Keratinocyte (primary cell): Measurements from ENCODE around the gene ATP2B2. TPM values are rescaled to one million over a fixed set of nuclear protein-coding genes. Genes with fewer than 3 reads are reported as not detected.

Experiments
- DNase-seq: peaks from one replicate; pipeline ENCODE4 v3.0.0-alpha.2; 2011; ENCODE audit warnings: low read depth, missing footprints, low spot score
- FAIRE-seq: peaks from 2 replicates; lab custom pipeline; 2011; peaks lifted over from hg19 to GRCh38; lab: Jason Lieb, UNC
- H2AFZ ChIP-seq: 2 replicates; pipeline ENCODE4 v1.6.0; 2012; ENCODE audit warnings: low read length, control low read depth, inconsistent platforms; ENCODE audit not compliant: control insufficient read depth
- H3K27ac ChIP-seq: 2 replicates; pipeline ENCODE4 v1.5.1; 2011; ENCODE audit warnings: low read length; ENCODE audit not compliant: control insufficient read depth, insufficient read depth
- H3K27me3 ChIP-seq: 3 replicates; pipeline ENCODE4 v1.6.0; 2011; ENCODE audit warnings: low read length; ENCODE audit not compliant: control insufficient read depth, insufficient read depth; ENCODE audit errors: extremely low read depth
- H3K36me3 ChIP-seq, 2 experiments: 2 replicates in 1 of 2; 3 replicates in 1 of 2; pipeline ENCODE4 v1.5.1; 2011; ENCODE audit warnings: low read length in 2 of 2, mild to moderate bottlenecking in 1 of 2; ENCODE audit not compliant: control insufficient read depth in 2 of 2, insufficient read depth in 2 of 2; ENCODE audit errors: extremely low read depth in 1 of 2
- H3K4me1 ChIP-seq: 3 replicates; pipeline ENCODE4 v1.5.1; 2011; ENCODE audit warnings: low read length; ENCODE audit not compliant: control insufficient read depth, insufficient read depth; ENCODE audit errors: extremely low read depth
- H3K4me2 ChIP-seq: 3 replicates; pipeline ENCODE4 v1.6.0; 2011; ENCODE audit warnings: low read depth, low read length; ENCODE audit not compliant: control insufficient read depth, insufficient read depth; ENCODE audit errors: extremely low read depth
- H3K4me3 ChIP-seq, 3 experiments: fragments of 200-600 bp in 1 of 3; sonication (generic) in 1 of 3; 2 replicates in 2 of 3; 3 replicates in 1 of 3; pipeline ENCODE4 v1.5.1; 2011 to 2016; ENCODE audit warnings: low read length in 3 of 3, mild to moderate bottlenecking in 3 of 3, control low read depth in 2 of 3, inconsistent platforms in 1 of 3, low read depth in 1 of 3, mixed read lengths in 1 of 3, mixed run types in 1 of 3, moderate library complexity in 1 of 3; ENCODE audit not compliant: control insufficient read depth in 2 of 3, insufficient read depth in 2 of 3; ENCODE audit errors: extremely low read depth in 1 of 3
- H3K79me2 ChIP-seq: 2 replicates; pipeline ENCODE4 v1.6.0; 2012; ENCODE audit warnings: low read length; ENCODE audit not compliant: control insufficient read depth, insufficient read depth
- H3K9ac ChIP-seq: 3 replicates; pipeline ENCODE4 v1.6.0; 2011; ENCODE audit warnings: low read length; ENCODE audit not compliant: control insufficient read depth, insufficient read depth; ENCODE audit errors: extremely low read depth
- H3K9me1 ChIP-seq: 3 replicates; pipeline ENCODE4 v1.6.0; 2011; ENCODE audit warnings: low read length; ENCODE audit not compliant: control insufficient read depth, insufficient read depth; ENCODE audit errors: extremely low read depth
- H3K9me3 ChIP-seq: 2 replicates; pipeline ENCODE4 v1.5.1; 2012; ENCODE audit warnings: low read depth, low read length; ENCODE audit not compliant: control insufficient read depth
- H4K20me1 ChIP-seq: 3 replicates; pipeline ENCODE4 v1.6.0; 2011; ENCODE audit warnings: low read length; ENCODE audit not compliant: control insufficient read depth, insufficient read depth; ENCODE audit errors: extremely low read depth
- EZH2 ChIP-seq: IDR thresholded peaks from one replicate; pipeline ENCODE4 v1.6.1; 2012; ENCODE audit warnings: inconsistent platforms, mild to moderate bottlenecking, low read length, moderate library complexity
- dilution Hi-C: fragments of 300-500 bp; cut with MboI; formaldehyde crosslinking; loops from one replicate; pipeline ENCODE4 v1.7.0; 2020; ENCODE audit warnings: low sequenced_read_pairs; ENCODE audit not compliant: extremely low pct_ligation_motif_present
- polyA plus RNA-seq, 5 experiments: library from polyadenylated mRNA; depleted of rRNA in 3 of 5; stranded (reverse) in 3 of 5; stranded (forward) in 1 of 5; unstranded in 1 of 5; fragments of >200 nt; gene quantifications; 1 replicate in 1 of 5; 2 replicates in 3 of 5; 3 replicates in 1 of 5; pipeline versions ENCODE4 v1.2.1 to v1.2.3, GENCODE V29; 2011 to 2012; ENCODE audit warnings: missing spikeins in 2 of 5, low read depth in 1 of 5, low replicate concordance in 1 of 5
- TF ChIP-seq, protein P1 (sequence below), 3 experiments: IDR thresholded peaks in 1 of 3; conservative IDR thresholded peaks in 1 of 3; optimal IDR thresholded peaks in 1 of 3; 2 replicates in 2 of 3; 3 replicates in 1 of 3; pipeline versions ENCODE3 to v1.5.1; 2011; ENCODE audit warnings: low read length in 3 of 3, mild to moderate bottlenecking in 3 of 3, moderate library complexity in 2 of 3, control low read depth in 1 of 3, inconsistent platforms in 1 of 3; ENCODE audit not compliant: insufficient read depth in 2 of 3; ENCODE audit errors: extremely low read depth in 1 of 3

Gene ATP2B2
- polyA plus RNA-seq, 1 donor (not counting 4 experiments of a cell fraction or from before 2014, with no cell fraction given) = not detected

DNA sequence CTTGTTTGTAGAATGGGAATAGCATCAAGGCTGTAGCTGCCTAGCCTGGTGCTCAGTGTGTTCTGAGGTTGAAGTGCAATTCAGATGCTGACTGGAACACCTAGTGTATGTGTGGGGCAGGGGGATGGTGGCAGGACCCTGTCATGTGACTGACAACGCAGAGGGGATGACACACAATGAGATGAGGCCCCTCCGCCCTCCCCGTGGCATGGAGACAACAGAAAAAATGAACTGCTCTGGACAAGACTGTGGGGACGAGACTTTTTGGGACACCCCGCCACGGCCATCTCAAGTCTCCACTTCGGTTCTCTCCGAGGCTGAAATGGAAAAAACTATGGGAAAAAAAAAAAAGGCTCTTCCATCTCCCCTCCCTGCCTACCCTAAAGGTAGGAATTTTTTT lies 174.1 kb downstream of the ATP2B2 start:
- FAIRE-seq = no peak
- Histone ChIP-seq H3K4me1 (no peaks in the 10 kb centered on the region), H3K36me3 (no peaks in the 10 kb centered on the region), H2AFZ (no peak overlapping the region), H3K4me3 (no peak overlapping the region), H3K4me2 (no peak overlapping the region), H3K79me2 (no peaks in the 10 kb centered on the region), H3K9ac (no peak overlapping the region), H3K9me1 (no peaks in the 10 kb centered on the region), H3K27me3 (peaks cover 47% of the 10 kb centered on the region), H3K9me3 (no peaks in the 10 kb centered on the region), H4K20me1 (peaks cover 2% of the 10 kb centered on the region), H3K27ac (no peak overlapping the region)
- dilution Hi-C loops = no loop called here
- TF ChIP-seq, protein P1, sequence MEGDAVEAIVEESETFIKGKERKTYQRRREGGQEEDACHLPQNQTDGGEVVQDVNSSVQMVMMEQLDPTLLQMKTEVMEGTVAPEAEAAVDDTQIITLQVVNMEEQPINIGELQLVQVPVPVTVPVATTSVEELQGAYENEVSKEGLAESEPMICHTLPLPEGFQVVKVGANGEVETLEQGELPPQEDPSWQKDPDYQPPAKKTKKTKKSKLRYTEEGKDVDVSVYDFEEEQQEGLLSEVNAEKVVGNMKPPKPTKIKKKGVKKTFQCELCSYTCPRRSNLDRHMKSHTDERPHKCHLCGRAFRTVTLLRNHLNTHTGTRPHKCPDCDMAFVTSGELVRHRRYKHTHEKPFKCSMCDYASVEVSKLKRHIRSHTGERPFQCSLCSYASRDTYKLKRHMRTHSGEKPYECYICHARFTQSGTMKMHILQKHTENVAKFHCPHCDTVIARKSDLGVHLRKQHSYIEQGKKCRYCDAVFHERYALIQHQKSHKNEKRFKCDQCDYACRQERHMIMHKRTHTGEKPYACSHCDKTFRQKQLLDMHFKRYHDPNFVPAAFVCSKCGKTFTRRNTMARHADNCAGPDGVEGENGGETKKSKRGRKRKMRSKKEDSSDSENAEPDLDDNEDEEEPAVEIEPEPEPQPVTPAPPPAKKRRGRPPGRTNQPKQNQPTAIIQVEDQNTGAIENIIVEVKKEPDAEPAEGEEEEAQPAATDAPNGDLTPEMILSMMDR (optimal IDR thresholded peaks at IDR 0.05 in 1 of 3, IDR thresholded peaks at IDR 0.05 in 1 of 3, conservative IDR thresholded peaks at IDR 0.05 in 1 of 3; ENCODE audit: extremely low read depth in 1 of 3, insufficient read depth in 2 of 3, low read length in 3 of 3) = no peak
- no peak for TF ChIP-seq EZH2
- DNase-seq = no peak

DNA sequence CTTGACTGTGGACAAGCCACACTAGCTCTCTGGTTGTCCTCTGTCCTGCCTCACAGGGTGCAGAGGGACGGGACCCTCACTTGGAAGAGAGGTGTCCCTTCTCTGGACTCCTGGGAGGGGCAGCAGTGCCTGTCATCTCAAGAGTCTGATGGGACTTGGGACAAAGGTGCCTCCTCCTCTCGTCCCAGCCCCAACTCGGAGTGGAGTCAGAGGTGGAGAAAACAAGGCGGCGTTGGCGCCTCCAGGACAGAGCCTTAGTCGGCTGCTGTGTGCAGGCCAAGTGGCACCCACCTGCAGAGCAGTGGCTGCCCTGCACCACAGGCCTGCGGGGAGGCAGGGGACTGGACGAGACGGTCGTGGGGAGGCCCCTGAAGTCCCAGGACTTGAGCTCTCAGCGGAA lies 175.1 kb downstream of the ATP2B2 start:
- DNase-seq (no peak), FAIRE-seq (no peak)
- Histone ChIP-seq H3K4me1 (no peaks in the 10 kb centered on the region), H3K79me2 (no peaks in the 10 kb centered on the region), H3K9ac (no peak overlapping the region), H3K36me3 (no peaks in the 10 kb centered on the region), H3K27ac (no peak overlapping the region), H2AFZ (no peak overlapping the region), H3K27me3 (peaks cover 47% of the 10 kb centered on the region), H3K4me2 (no peak overlapping the region), H3K4me3 (no peak overlapping the region), H4K20me1 (peaks cover 2% of the 10 kb centered on the region), H3K9me3 (no peaks in the 10 kb centered on the region), H3K9me1 (no peaks in the 10 kb centered on the region)
- dilution Hi-C loops = no loop called here
- TF ChIP-seq, protein P1 (optimal IDR thresholded peaks at IDR 0.05 in 1 of 3, IDR thresholded peaks at IDR 0.05 in 1 of 3, conservative IDR thresholded peaks at IDR 0.05 in 1 of 3; ENCODE audit: extremely low read depth in 1 of 3, insufficient read depth in 2 of 3, low read length in 3 of 3) = no peak
- TF ChIP-seq EZH2 = no peak
